OCI-LY3 (cell line): ENCODE data around the gene KIAA1328.

Source experiments
- H2AFZ ChIP-seq: fragments of 200-600, 300-600 bp; shearing (Covaris generic); 2 replicates; pipeline ENCODE4 v1.6.0; 2014; ENCODE audit warnings: antibody characterized with exemption, low read depth, low read length
- H3K27ac ChIP-seq: fragments of 200-600, 300-600 bp; sonication (generic); 2 replicates; pipeline ENCODE4 v1.5.1; 2014; ENCODE audit warnings: mild to moderate bottlenecking, low read length, moderate library complexity, mixed read lengths
- H3K27me3 ChIP-seq: fragments of 200-600, 300-600 bp; sonication (generic); 2 replicates; pipeline ENCODE4 v1.6.1; 2014; ENCODE audit warnings: low read depth, low read length, mixed read lengths
- H3K36me3 ChIP-seq: fragments of 200-600, 300-600 bp; sonication (generic); replicated peaks from 2 replicates; pipeline ENCODE3; 2014; ENCODE audit warnings: low read depth, low read length, mixed read lengths
- H3K4me1 ChIP-seq: fragments of 300-600, 200-600 bp; sonication (generic); 2 replicates; pipeline ENCODE4 v1.6.1; 2014; ENCODE audit warnings: low read length, mixed read lengths
- H3K4me2 ChIP-seq: fragments of 200-600, 300-600 bp; sonication (generic); 2 replicates; pipeline ENCODE4 v1.6.1; 2014; ENCODE audit warnings: low read length, mixed read lengths
- H3K4me3 ChIP-seq: fragments of 300-600, 200-600 bp; sonication (generic); 2 replicates; pipeline ENCODE4 v1.5.1; 2014; ENCODE audit warnings: antibody characterized with exemption, mild to moderate bottlenecking, low read length, moderate library complexity
- H3K79me2 ChIP-seq: fragments of 300-600, 200-600 bp; shearing (Covaris generic); 2 replicates; pipeline ENCODE4 v1.6.1; 2014; ENCODE audit warnings: mild to moderate bottlenecking, low read length, mixed read lengths
- H3K9ac ChIP-seq: fragments of 300-600, 200-600 bp; shearing (Covaris generic); 2 replicates; pipeline ENCODE4 v1.6.0; 2014; ENCODE audit warnings: mild to moderate bottlenecking, low read length, moderate library complexity
- H3K9me3 ChIP-seq: fragments of 200-600, 300-600 bp; shearing (Covaris generic); 2 replicates; pipeline ENCODE4 v1.6.1; 2014; ENCODE audit warnings: low read length, mixed read lengths; ENCODE audit not compliant: insufficient read depth
- H4K20me1 ChIP-seq: fragments of 200-600, 300-600 bp; sonication (generic); 2 replicates; pipeline ENCODE4 v1.6.1; 2016; ENCODE audit warnings: low read length, mixed read lengths; ENCODE audit not compliant: insufficient read depth
- EZH2phosphoT487 ChIP-seq: fragments of 200-600 bp; shearing (Covaris generic); IDR thresholded peaks from 2 replicates; pipeline ENCODE4 v1.6.1; 2018; ENCODE audit warnings: antibody characterized with exemption, mixed run types, low read depth
- TF ChIP-seq, protein P1 (sequence below): fragments of 200-600, 300-600 bp; sonication (generic); IDR thresholded peaks from 2 replicates; pipeline ENCODE4 v1.5.1; 2014; ENCODE audit warnings: antibody characterized with exemption, low read length, low read depth

The KIAA1328 gene

DNA sequence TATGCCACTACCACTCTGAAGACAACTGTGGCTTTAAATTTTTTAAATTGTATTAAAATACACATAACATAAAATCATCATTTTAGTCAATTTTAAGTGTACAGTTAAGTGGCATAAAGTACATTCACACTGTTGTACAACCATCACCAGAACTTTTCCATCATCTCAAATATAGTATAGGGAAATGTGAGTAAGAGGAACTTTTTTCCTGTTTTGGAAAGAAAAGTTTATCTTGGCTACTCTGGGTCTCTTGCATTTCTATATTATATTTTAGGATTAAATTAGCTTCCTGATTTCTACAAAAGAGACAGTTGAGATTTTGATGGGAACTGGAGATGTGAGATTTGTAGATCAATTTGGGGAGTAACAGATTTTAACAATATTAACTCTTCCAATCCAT, 3.4 kb upstream of the KIAA1328 start:
- peaks cover 13% of the 10 kb centered on the region for H3K4me1 ChIP-seq
- no peak overlapping the region for H3K4me2 ChIP-seq
- H4K20me1 ChIP-seq, result no peaks in the 10 kb centered on the region
- H3K9me3 ChIP-seq, result no peaks in the 10 kb centered on the region
- H2AFZ ChIP-seq, result no peak overlapping the region
- H3K4me3 ChIP-seq, result no peak overlapping the region
- H3K36me3 ChIP-seq, result peaks cover 16% of the 10 kb centered on the region
- H3K27ac ChIP-seq, result no peak overlapping the region
- no peaks in the 10 kb centered on the region for H3K27me3 ChIP-seq
- peaks cover 28% of the 10 kb centered on the region for H3K79me2 ChIP-seq
- TF ChIP-seq, protein P1, sequence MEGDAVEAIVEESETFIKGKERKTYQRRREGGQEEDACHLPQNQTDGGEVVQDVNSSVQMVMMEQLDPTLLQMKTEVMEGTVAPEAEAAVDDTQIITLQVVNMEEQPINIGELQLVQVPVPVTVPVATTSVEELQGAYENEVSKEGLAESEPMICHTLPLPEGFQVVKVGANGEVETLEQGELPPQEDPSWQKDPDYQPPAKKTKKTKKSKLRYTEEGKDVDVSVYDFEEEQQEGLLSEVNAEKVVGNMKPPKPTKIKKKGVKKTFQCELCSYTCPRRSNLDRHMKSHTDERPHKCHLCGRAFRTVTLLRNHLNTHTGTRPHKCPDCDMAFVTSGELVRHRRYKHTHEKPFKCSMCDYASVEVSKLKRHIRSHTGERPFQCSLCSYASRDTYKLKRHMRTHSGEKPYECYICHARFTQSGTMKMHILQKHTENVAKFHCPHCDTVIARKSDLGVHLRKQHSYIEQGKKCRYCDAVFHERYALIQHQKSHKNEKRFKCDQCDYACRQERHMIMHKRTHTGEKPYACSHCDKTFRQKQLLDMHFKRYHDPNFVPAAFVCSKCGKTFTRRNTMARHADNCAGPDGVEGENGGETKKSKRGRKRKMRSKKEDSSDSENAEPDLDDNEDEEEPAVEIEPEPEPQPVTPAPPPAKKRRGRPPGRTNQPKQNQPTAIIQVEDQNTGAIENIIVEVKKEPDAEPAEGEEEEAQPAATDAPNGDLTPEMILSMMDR, result no peak
- no peak for TF ChIP-seq EZH2phosphoT487
- H3K9ac ChIP-seq, result no peak overlapping the region

DNA sequence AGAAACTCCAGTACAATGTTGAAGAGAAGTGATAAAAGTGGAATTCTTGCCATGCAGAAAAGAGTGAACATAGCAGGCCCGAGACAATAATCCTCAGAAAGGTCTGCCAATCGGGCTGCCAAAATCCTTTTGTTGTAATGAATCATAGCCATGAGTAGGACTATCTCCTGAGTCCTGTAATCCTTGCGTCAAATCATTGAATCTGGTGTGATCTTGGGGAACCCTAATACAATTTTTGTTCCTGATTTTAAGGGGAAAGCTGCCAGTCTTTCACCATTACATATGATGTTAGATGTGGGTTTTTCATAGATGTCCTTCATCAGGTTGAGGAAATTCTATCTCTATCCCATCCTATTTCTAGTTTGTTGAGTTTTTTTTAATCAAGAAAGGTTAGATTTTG, 2.4 kb upstream of the KIAA1328 start:
- TF ChIP-seq EZH2phosphoT487, result no peak
- TF ChIP-seq, protein P1, result no peak
- peaks cover 28% of the 10 kb centered on the region for H3K79me2 ChIP-seq

DNA sequence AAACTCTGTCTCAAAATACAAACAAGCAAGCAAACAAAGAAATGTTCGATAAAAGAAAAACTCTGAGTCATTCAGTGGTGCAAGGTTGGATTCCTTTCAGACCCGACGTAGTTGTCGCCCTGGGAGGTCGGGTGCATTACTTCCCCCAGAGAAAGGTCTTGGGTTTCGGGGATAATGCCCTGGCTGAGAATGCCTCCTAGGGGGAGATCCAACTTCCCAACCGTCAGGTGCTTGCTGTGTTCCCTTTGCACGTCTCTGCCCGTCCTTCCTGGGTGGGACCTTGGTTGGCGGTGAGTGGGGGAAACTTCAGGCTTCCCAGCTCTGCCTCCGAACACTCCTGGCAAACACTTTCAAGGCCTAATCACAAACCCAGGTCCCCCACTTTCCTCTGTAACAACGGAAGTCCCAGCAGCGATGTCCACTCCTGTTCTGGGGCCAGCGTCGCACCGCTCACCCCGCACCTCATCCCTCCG, 734 bp upstream of the KIAA1328 start:
- Histone ChIP-seq H3K9me3 (no peaks in the 10 kb centered on the region), H3K27me3 (no peaks in the 10 kb centered on the region), H4K20me1 (no peaks in the 10 kb centered on the region), H3K9ac (peak overlapping the region; percentile 89), H3K79me2 (peaks cover 28% of the 10 kb centered on the region), H3K36me3 (peaks cover 8% of the 10 kb centered on the region), H2AFZ (peak overlapping the region; percentile 80), H3K4me1 (peaks cover 13% of the 10 kb centered on the region), H3K4me2 (peak overlapping the region; percentile 64), H3K4me3 (peak overlapping the region; percentile 94), H3K27ac (peak overlapping the region; percentile 41)
- no peak for TF ChIP-seq EZH2phosphoT487
- TF ChIP-seq, protein P1, result no peak

More for the DNA sequence above, 2.4 kb upstream of the KIAA1328 start:
- Histone ChIP-seq H3K4me2 (no peak overlapping the region), H3K9me3 (no peaks in the 10 kb centered on the region), H3K27me3 (no peaks in the 10 kb centered on the region), H3K9ac (no peak overlapping the region), H3K27ac (no peak overlapping the region), H3K36me3 (peaks cover 16% of the 10 kb centered on the region), H4K20me1 (no peaks in the 10 kb centered on the region), H3K4me3 (no peak overlapping the region), H3K4me1 (peaks cover 13% of the 10 kb centered on the region), H2AFZ (no peak overlapping the region)

DNA sequence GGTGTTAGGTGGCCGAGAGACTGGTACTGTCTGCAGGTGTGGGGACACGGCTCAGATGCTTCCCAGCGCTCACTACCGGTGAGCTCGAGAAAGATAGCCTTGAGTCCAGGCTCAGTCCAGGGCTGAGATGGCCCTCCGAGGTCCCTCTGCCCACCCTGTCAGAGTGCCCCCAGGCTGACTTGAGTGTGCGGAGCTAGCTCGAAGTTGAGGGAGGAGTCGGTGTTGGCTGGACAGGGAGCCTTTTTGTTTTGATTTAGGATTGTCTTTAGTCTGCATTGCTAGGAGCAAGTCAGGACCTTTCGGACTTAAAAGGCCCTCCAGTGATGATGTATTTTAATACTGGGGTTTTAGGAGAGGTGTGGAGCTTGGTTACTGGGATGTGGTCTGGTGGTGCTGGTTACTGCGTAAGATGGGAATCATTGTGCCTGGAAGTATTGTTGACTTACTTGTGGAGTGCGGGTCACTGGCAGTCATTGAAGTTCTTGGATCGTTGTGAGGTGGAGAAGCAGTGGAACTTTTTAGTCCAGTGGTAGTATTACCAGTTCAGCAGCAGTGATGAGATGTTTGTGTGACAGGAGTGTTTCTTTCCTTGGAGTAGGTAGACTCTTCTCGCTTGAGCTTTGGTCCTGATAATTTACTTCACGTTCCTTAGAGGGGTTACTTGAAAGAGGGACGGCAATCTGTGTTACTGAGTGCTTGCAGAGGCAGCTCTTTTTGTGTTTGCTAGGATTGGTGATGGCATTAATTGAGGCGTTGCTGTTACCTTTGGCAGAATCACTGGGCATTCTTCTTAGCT, 633 bp downstream of the KIAA1328 start:
- Histone ChIP-seq H3K79me2 (peaks cover 28% of the 10 kb centered on the region), H2AFZ (peak overlapping the region; percentile 57), H3K4me2 (peak overlapping the region; percentile 78), H3K27ac (no peak overlapping the region), H3K9ac (peak overlapping the region; percentile 89), H3K4me3 (peak overlapping the region; percentile 94), H4K20me1 (no peaks in the 10 kb centered on the region), H3K9me3 (no peaks in the 10 kb centered on the region), H3K27me3 (no peaks in the 10 kb centered on the region), H3K4me1 (peaks cover 13% of the 10 kb centered on the region), H3K36me3 (peaks cover 3% of the 10 kb centered on the region)
- TF ChIP-seq, protein P1, result peak; percentile 0; the same call in 1 of the 2 replicates
- TF ChIP-seq EZH2phosphoT487, result no peak
